Panc1 (cell line): ENCODE data around the gene ST3GAL4. TPM values are rescaled to one million over a fixed set of nuclear protein-coding genes. Genes with fewer than 3 reads are reported as not detected.

Source experiments
- ATAC-seq: fragments of 200-7000 bp; cut with Tn5 transposase; 2 replicates; pipeline ENCODE4 v1.9.1; 2020; ENCODE audit warnings: mild to moderate bottlenecking, moderate library complexity
- BruUV-seq: library from RNA; stranded (reverse); fragments of 400-500 nt; replicated peaks from 2 replicates; lab custom pipeline; 2021; lab: Mats Ljungman, UMichigan
- CTCF ChIA-PET: fragments of 300-600 bp; sonication (Branson Sonifier 250); formaldehyde crosslinking; loops from one replicate; lab custom pipeline; 2022; ENCODE audit warnings: antibody characterized with exemption; lab: Charles Lee
- POLR2A ChIA-PET: fragments of 300-600 bp; sonication (Branson Sonifier 250); formaldehyde crosslinking; loops from one replicate; lab custom pipeline; 2022; ENCODE audit warnings: antibody characterized with exemption; lab: Charles Lee
- DNase-seq: peaks from one replicate; pipeline ENCODE4 v3.0.0-alpha.2; 2010; ENCODE audit warnings: low read depth, low spot score
- H3K27ac ChIP-seq: 2 replicates; pipeline ENCODE4 v1.5.1; 2011; ENCODE audit warnings: mild to moderate bottlenecking, low read length, inconsistent platforms
- H3K27me3 ChIP-seq: fragments of 200-500 bp; sonication (Bioruptor generic); 2 replicates; pipeline ENCODE4 v1.6.0; 2014; ENCODE audit warnings: low read length, inconsistent platforms; ENCODE audit not compliant: control insufficient read depth, insufficient read depth
- H3K36me3 ChIP-seq: fragments of 200-500 bp; sonication (Bioruptor generic); 2 replicates; pipeline ENCODE4 v1.5.1; 2014; ENCODE audit warnings: inconsistent platforms, mild to moderate bottlenecking, low read length, moderate library complexity; ENCODE audit not compliant: control insufficient read depth, insufficient read depth
- H3K4me1 ChIP-seq: 2 replicates; pipeline ENCODE4 v1.5.1; 2011; ENCODE audit warnings: inconsistent platforms, mild to moderate bottlenecking, low read length, moderate library complexity; ENCODE audit not compliant: control insufficient read depth, insufficient read depth
- H3K4me3 ChIP-seq, 2 experiments: 2 replicates each; pipeline ENCODE4 v1.5.1; 2011 to 2012; ENCODE audit warnings: low read depth in 2 of 2, low read length in 2 of 2, mild to moderate bottlenecking in 2 of 2, inconsistent platforms in 1 of 2, moderate library complexity in 1 of 2
- H3K9me3 ChIP-seq: fragments of 200-500 bp; sonication (Bioruptor generic); 2 replicates; pipeline ENCODE4 v1.5.1; 2014; ENCODE audit warnings: low read depth, mild to moderate bottlenecking, inconsistent platforms, low read length, moderate library complexity; ENCODE audit not compliant: control insufficient read depth, insufficient read depth
- CTCF ChIP-seq: fragments of 450-650 bp; IDR thresholded peaks from 2 replicates; pipeline ENCODE4 v1.5.1; 2017; ENCODE audit warnings: mild to moderate bottlenecking
- POLR2AphosphoS5 ChIP-seq: IDR thresholded peaks from 2 replicates; pipeline ENCODE4 v1.6.1; 2012; ENCODE audit warnings: mild to moderate bottlenecking, low read depth, low read length, moderate library complexity
- REST ChIP-seq, 2 experiments: IDR thresholded peaks; 2 replicates each; pipeline ENCODE4 v1.6.1; 2011 to 2012; ENCODE audit warnings: low read depth in 2 of 2, control low read depth in 1 of 2, low read length in 1 of 2, mild to moderate bottlenecking in 1 of 2, moderate library complexity in 1 of 2; ENCODE audit not compliant: insufficient read depth in 1 of 2
- SIN3A ChIP-seq: IDR thresholded peaks from 2 replicates; pipeline ENCODE4 v1.6.1; 2012; ENCODE audit warnings: low read depth, mild to moderate bottlenecking, low read length, moderate library complexity, borderline replicate concordance; ENCODE audit not compliant: insufficient read depth
- TCF7L2 ChIP-seq: IDR thresholded peaks from 2 replicates; pipeline ENCODE4 v1.6.1; 2011; ENCODE audit warnings: mild to moderate bottlenecking, low read depth, low read length, inconsistent platforms
- in situ Hi-C: cut with HindIII; loops from 2 replicates; pipeline ENCODE4 v1.10.0; 2016; ENCODE audit warnings: low sequenced_read_pairs, low pct_unique_long_range_greater_than_20kb
- intact Hi-C: fragments of 100-400 bp; cut with micrococcal nuclease; formaldehyde crosslinking; loops from one replicate; pipeline ENCODE4 v1.10.0; 2022; ENCODE audit not compliant: unreplicated experiment
- total RNA-seq: library from RNA; stranded (reverse); gene quantifications from one replicate; pipeline ENCODE4 v1.2.1, GENCODE V29; 2021; ENCODE audit not compliant: unreplicated experiment

The ST3GAL4 gene
- total RNA-seq, 1 experiment from 2014 or later, result 56.6 TPM

GRCh38 chr11:126419801-126420697, 64.6 kb downstream of the ST3GAL4 start:
- H3K27ac ChIP-seq, result no peak overlapping the region
- no peaks in the 10 kb centered on the region for H3K9me3 ChIP-seq
- in situ Hi-C loops (no loop called here), intact Hi-C loops (loop anchor here (10.0 kb wide), 1 partner anchor 105 kb away; no protein-coding TSS in a partner anchor)
- DNase-seq, result no peak
- H3K4me3 ChIP-seq, result no peak overlapping the region
- no peaks in the 10 kb centered on the region for H3K4me1 ChIP-seq
- POLR2A ChIA-PET, result no interaction called here
- no TSS peak for BruUV-seq
- TF ChIP-seq SIN3A, result no peak
- TF ChIP-seq TCF7L2, result no peak
- TF ChIP-seq POLR2AphosphoS5, result no peak
- no peak for TF ChIP-seq CTCF
- no peak for TF ChIP-seq REST (IDR thresholded peaks at IDR 0.05; ENCODE audit: insufficient read depth in 1 of 2, low read depth in 2 of 2, low read length in 1 of 2)
- no peak for ATAC-seq
- no peaks in the 10 kb centered on the region for H3K36me3 ChIP-seq
- CTCF ChIA-PET, result no interaction called here
- no peaks in the 10 kb centered on the region for H3K27me3 ChIP-seq

GRCh38 chr11:126420698-126421256, 65.3 kb downstream of the ST3GAL4 start:
- in situ Hi-C loops, result no loop called here

More at GRCh38 chr11:126420698-126421256, 65.3 kb downstream of the ST3GAL4 start:
- ChIA-PET CTCF (interaction anchor here (0.6 kb wide), 1 partner anchor 33 kb away, joined by 5 read pairs; no protein-coding TSS in a partner anchor), POLR2A (no interaction called here)
- H3K9me3 ChIP-seq, result no peaks in the 10 kb centered on the region
- H3K27ac ChIP-seq, result no peak overlapping the region
- no peak for ATAC-seq
- no peaks in the 10 kb centered on the region for H3K36me3 ChIP-seq
- intact Hi-C loops, result loop anchor here (10.0 kb wide), 1 partner anchor 106 kb away; no protein-coding TSS in a partner anchor
- no peak for TF ChIP-seq CTCF
- TF ChIP-seq POLR2AphosphoS5, result no peak
- TF ChIP-seq TCF7L2, result no peak
- TF ChIP-seq REST (IDR thresholded peaks at IDR 0.05; ENCODE audit: insufficient read depth in 1 of 2, low read depth in 2 of 2, low read length in 1 of 2), result no peak
- TF ChIP-seq SIN3A, result no peak
- BruUV-seq, result no TSS peak
- no peak overlapping the region for H3K4me3 ChIP-seq
- no peaks in the 10 kb centered on the region for H3K27me3 ChIP-seq
- no peaks in the 10 kb centered on the region for H3K4me1 ChIP-seq
- no peak for DNase-seq
